G401.6 (cell line): Measurements from ENCODE around the gene TMA7.
"Not testable (repeated sequence)": the region's sequence is repeated elsewhere in the genome, so short reads cannot be mapped to it uniquely, and the experiment has no call there.

ENCODE experiments used
- FAIRE-seq: peaks from 2 replicates; lab custom pipeline; 2012; peaks lifted over from hg19 to GRCh38; lab: Jason Lieb, UNC

TMA7 gene

GRCh38 chr3:48436477-48436787 lies 3.6 kb upstream of the TMA7 start:
- FAIRE-seq: no peak

GRCh38 chr3:48436855-48437254 lies 3.2 kb upstream of the TMA7 start:
- FAIRE-seq: no peak

DNA sequence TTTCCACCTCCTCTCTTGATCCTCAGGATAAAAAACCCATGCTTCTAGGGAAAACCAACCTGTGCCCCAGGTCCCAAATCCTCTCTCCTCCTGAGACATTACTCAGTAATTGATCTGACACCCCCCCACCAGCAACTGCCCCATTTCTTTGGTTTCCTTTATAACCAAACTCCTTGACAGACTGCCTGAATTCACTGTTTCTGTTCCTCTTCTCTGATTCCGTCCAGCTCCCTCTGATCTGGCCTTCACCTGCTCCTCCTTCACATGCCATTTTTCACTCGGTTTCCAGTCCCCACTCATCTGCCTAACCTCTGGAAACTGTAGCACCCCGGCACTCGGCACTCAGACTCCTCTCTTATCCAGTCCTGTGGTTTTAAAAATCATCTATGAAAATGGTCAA lies 2.2 kb upstream of the TMA7 start:
- FAIRE-seq: no peak

DNA sequence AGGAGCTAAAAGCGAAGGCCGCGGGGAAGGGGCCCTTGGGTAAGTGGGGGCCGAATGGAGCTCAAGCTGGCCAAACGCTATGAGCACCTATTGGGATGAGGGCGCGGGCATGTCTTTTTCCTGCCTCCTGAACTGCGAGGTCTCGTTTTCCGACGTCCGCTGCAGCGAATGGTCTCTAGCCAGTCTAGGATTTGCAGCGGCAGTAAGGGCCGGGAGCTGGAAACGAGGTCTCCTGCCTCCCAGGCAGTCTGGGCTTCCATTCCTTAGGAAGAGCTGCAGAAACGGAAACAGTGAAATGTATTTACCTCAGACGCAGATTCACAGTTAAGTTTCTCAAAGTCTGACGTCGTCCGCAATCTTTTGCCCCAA lies 517 bp downstream of the TMA7 start:
- FAIRE-seq: no peak

GRCh38 chr3:48441940-48442339 lies 1.9 kb downstream of the TMA7 start:
- FAIRE-seq: no peak

GRCh38 chr3:48445277-48445882 lies 5.3 kb downstream of the TMA7 start:
- no peak for FAIRE-seq

DNA sequence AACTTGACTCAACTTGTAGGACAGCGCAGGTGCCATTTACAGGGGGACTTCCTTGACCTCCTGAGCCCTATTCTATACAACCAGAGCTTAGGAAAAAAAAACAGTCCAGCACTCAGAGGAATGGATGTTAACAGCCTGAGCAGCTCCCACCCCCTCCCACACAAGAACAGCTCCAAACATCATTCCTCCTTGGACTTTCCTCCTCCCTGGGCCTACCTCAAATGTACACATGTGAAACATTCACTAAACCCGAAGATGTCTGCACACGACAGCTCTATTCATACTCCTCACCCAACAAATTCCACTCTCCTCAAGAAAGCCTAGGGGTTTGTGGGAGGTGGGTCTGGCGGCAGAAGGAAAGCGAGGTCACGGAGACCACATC lies 6.0 kb downstream of the TMA7 start:
- FAIRE-seq: no peak

DNA sequence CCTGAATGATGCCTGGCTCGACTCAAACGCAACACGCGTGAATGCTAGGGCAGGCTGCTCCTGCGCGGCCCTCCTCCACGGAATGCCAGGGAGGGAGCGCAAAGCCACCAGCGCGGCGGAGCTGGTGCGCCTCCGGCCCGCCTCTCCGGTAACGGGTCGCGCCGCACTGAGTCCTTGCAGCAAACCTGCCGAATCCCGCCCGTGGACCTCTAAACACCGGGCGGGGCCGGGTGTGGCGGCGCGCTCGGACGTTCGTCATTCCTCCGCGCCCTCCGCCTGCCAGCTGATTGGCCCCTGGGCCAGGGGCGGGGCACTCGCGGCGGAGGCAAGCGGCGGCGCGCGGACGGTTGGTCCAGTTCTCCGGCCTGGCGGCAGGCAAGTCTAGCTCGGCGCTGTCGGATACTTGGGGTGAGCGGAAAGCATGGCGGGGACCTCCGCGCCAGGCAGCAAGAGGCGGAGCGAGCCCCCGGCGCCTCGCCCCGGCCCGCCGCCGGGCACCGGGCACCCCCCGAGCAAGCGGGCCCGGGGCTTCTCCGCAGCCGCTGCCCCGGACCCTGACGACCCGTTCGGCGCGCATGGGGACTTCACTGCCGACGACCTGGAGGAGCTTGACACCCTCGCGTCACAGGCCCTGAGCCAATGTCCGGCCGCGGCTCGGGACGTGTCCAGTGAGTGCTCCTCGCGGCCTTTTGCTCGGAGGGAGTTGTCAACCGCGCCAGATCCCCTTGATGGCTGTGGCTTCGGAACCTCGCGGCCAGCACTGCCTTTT lies 6.6 kb downstream of the TMA7 start, which contains the start of gene ATRIP:
ATRIP (plus strand) TSS at position 313 of the 769 bp plus-strand sequence; CDS start at position 422, 109 bp downstream.
- peak; percentile 8 for FAIRE-seq

- FAIRE-seq: no peak
Observed at GRCh38 chr3:48451270-48451669, 11.2 kb downstream of the TMA7 start.

DNA sequence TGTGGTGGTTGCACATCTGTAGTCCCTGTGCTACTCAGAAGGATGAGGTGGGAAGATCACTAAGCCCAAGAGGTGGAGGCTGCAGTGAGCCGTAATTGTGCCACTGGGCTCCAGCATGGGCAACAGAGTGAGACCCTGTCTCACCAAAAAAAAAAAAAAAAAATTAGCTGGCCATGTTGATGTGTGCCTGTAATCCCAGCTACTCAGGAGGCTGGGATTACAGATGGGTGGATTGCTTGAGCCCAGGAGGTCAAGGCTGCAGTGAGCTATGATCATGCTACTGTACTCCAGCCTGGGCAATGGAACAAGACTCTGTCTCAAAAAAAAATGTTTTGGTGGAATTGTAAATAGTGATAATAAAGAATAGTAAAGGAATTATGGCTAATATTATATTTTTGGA lies 16.4 kb downstream of the TMA7 start:
- FAIRE-seq: no peak

GRCh38 chr3:48459331-48459730 lies 19.3 kb downstream of the TMA7 start:
- no peak for FAIRE-seq

GRCh38 chr3:48459773-48460516 lies 19.9 kb downstream of the TMA7 start:
- no peak for FAIRE-seq

DNA sequence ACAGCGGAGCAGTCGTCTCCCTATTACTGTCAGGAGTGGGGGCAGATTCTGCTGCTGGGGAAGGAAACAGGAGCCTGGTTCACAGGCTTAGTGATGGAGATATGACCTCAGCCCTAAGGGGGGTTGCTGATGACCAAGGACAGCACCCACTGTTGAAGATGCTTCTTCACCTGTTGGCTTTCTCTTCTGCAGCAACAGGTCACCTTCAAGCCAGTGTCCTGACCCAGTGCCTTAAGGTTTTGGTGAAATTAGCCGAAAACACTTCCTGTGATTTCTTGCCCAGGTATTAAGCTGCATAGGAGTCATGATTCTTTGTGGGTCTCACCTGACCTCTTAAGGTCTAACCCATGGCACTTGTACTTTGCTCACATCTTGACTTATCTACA lies 20.5 kb downstream of the TMA7 start:
- FAIRE-seq: no peak

DNA sequence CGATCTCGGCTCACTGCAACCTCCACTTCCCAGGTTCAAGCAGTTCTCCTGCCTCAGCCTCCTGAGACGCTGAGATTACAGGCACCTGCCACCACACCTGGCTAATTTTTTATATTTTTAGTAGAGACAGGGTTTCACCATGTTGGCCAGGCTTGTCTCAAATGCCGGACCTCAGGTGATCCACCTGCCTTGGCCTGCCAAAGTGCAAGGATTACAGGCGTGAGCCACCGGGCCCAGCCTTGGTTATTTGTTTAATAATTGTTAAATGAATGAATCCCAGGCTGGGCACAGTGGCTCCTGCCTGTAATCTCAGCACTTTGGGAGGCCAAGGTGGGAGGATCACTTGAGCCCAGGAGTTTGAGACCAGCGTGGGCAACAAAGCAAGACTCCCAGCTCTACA lies 21.7 kb downstream of the TMA7 start:
- FAIRE-seq: not testable (repeated sequence)

DNA sequence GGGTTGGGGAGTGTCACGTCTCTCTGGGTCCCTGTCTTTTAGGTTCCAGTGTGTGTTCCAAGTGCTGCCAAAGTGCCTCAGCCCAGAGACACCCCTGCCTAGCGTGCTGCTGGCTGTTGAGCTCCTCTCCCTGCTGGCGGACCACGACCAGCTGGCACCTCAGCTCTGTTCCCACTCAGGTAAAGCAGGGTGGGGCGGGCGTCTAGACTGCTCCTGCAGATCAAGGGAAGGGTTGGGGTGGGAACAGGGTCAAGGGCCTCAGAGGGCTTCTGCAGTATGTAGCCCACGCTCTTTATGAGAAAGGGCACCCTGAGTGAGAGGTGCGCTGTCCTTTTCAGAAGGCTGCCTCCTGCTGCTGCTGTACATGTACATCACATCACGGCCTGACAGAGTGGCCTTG lies 23.6 kb downstream of the TMA7 start:
- no peak for FAIRE-seq

GRCh38 chr3:48464713-48465221 lies 24.7 kb downstream of the TMA7 start:
- no peak for FAIRE-seq

DNA sequence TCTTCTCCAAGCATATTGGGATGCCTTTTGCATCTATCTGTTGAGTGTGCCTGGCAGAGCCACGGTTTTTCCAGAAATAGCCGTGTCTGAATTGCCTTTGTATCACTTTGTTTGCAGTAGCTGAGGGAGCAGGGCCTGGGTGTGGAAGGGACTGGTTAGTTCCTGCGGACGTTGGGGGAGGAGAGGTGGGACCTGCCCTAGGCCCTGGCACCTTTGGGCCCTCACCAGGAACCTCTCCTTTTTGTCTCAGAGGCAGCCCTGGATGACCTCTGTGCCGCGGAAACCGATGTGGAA lies 25.1 kb downstream of the TMA7 start:
- no peak for FAIRE-seq

- peak; percentile 45 for FAIRE-seq
Observed at GRCh38 chr3:48465531-48466378, 25.7 kb downstream of the TMA7 start.

GRCh38 chr3:48466386-48467109 lies 26.5 kb downstream of the TMA7 start:
- no peak for FAIRE-seq

DNA sequence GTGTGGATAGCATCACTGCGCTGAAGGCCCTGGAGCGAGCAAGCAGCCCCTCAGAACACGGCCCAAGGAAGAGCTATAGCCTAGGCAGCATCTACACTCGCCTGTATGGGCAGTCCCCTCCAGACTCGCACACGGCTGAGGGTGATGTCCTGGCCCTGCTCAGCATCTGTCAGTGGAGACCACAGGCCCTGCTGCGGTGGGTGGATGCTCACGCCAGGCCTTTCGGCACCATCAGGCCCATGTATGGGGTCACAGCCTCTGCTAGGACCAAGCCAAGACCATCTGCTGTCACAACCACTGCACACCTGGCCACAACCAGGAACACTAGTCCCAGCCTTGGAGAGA lies 27.0 kb downstream of the TMA7 start:
- FAIRE-seq: no peak

GRCh38 chr3:48467473-48468267 lies 27.6 kb downstream of the TMA7 start:
- no peak for FAIRE-seq
